Liver (tissue), 3 donors: Measurements from ENCODE around the gene SULT1A3.
"Not testable (repeated sequence)": the region's sequence is repeated elsewhere in the genome, so short reads cannot be mapped to it uniquely, and the experiment has no call there.

ENCODE experiments used
- EGR1 ChIP-seq, 2 donors: IDR thresholded peaks; 2 replicates each; pipeline ENCODE4 v1.6.1; 2016 to 2018; ENCODE audit warnings: antibody characterized with exemption in 2 of 2, low read depth in 2 of 2
- FOXA1 ChIP-seq: IDR thresholded peaks from 2 replicates; pipeline ENCODE4 v1.6.1; 2016; ENCODE audit warnings: antibody characterized with exemption
- FOXA2 ChIP-seq: IDR thresholded peaks from 2 replicates; pipeline ENCODE4 v1.6.1; 2016; ENCODE audit warnings: antibody characterized with exemption
- GABPA ChIP-seq, 2 donors: IDR thresholded peaks in 1 of 2; conservative IDR thresholded peaks in 1 of 2; 2 replicates each; pipeline ENCODE4 v1.6.1; 2016; ENCODE audit warnings: antibody characterized with exemption in 2 of 2, mild to moderate bottlenecking in 1 of 2, moderate library complexity in 1 of 2
- HNF4G ChIP-seq: IDR thresholded peaks from 2 replicates; pipeline ENCODE4 v1.6.1; 2016; ENCODE audit warnings: antibody characterized with exemption
- JUND ChIP-seq, 2 donors: IDR thresholded peaks; 2 replicates each; pipeline ENCODE4 v1.6.1; 2016; ENCODE audit warnings: antibody characterized with exemption in 2 of 2
- MAX ChIP-seq: IDR thresholded peaks from 2 replicates; pipeline ENCODE4 v1.6.1; 2016; ENCODE audit warnings: antibody characterized with exemption
- YY1 ChIP-seq: IDR thresholded peaks from 2 replicates; pipeline ENCODE4 v1.6.1; 2016; ENCODE audit warnings: antibody characterized with exemption, mild to moderate bottlenecking
- TF ChIP-seq, protein P1 (sequence below): fragments of 150-350 bp; IDR thresholded peaks from 2 replicates; pipeline ENCODE4 v1.5.1; 2017; ENCODE audit warnings: improper control_type of control experiment, low read depth, low read length; ENCODE audit not compliant: missing input control
- TF ChIP-seq, protein P2 (sequence below): IDR thresholded peaks from 2 replicates; pipeline ENCODE4 v1.6.1; 2016; ENCODE audit warnings: antibody characterized with exemption
- TF ChIP-seq, protein P3 (sequence below): IDR thresholded peaks from 2 replicates; pipeline ENCODE4 v1.6.1; 2016; ENCODE audit warnings: antibody characterized with exemption
- TF ChIP-seq, protein P4 (sequence below): IDR thresholded peaks from 2 replicates; pipeline ENCODE4 v1.6.1; 2016; ENCODE audit warnings: antibody characterized with exemption, mild to moderate bottlenecking
- donor health status: healthy.
- donor health status: healthy.

GRCh38 chr16:30217082-30217481 is 18.0 kb downstream of the SULT1A3 start:
- TF ChIP-seq, protein P1, sequence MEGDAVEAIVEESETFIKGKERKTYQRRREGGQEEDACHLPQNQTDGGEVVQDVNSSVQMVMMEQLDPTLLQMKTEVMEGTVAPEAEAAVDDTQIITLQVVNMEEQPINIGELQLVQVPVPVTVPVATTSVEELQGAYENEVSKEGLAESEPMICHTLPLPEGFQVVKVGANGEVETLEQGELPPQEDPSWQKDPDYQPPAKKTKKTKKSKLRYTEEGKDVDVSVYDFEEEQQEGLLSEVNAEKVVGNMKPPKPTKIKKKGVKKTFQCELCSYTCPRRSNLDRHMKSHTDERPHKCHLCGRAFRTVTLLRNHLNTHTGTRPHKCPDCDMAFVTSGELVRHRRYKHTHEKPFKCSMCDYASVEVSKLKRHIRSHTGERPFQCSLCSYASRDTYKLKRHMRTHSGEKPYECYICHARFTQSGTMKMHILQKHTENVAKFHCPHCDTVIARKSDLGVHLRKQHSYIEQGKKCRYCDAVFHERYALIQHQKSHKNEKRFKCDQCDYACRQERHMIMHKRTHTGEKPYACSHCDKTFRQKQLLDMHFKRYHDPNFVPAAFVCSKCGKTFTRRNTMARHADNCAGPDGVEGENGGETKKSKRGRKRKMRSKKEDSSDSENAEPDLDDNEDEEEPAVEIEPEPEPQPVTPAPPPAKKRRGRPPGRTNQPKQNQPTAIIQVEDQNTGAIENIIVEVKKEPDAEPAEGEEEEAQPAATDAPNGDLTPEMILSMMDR, result not testable (repeated sequence)
- TF ChIP-seq MAX; HNF4G; FOXA1; GABPA (IDR thresholded peaks at IDR 0.05 in 1 of 2, conservative IDR thresholded peaks at IDR 0.05 in 1 of 2); JUND (IDR thresholded peaks at IDR 0.05); YY1; FOXA2; EGR1 (IDR thresholded peaks at IDR 0.05; ENCODE audit: low read depth in 2 of 2): not testable (repeated sequence)
- TF ChIP-seq, protein P2, sequence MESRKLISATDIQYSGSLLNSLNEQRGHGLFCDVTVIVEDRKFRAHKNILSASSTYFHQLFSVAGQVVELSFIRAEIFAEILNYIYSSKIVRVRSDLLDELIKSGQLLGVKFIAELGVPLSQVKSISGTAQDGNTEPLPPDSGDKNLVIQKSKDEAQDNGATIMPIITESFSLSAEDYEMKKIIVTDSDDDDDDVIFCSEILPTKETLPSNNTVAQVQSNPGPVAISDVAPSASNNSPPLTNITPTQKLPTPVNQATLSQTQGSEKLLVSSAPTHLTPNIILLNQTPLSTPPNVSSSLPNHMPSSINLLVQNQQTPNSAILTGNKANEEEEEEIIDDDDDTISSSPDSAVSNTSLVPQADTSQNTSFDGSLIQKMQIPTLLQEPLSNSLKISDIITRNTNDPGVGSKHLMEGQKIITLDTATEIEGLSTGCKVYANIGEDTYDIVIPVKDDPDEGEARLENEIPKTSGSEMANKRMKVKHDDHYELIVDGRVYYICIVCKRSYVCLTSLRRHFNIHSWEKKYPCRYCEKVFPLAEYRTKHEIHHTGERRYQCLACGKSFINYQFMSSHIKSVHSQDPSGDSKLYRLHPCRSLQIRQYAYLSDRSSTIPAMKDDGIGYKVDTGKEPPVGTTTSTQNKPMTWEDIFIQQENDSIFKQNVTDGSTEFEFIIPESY, result not testable (repeated sequence)
- TF ChIP-seq, protein P3, sequence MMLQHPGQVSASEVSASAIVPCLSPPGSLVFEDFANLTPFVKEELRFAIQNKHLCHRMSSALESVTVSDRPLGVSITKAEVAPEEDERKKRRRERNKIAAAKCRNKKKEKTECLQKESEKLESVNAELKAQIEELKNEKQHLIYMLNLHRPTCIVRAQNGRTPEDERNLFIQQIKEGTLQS, result not testable (repeated sequence)
- TF ChIP-seq, protein P4, sequence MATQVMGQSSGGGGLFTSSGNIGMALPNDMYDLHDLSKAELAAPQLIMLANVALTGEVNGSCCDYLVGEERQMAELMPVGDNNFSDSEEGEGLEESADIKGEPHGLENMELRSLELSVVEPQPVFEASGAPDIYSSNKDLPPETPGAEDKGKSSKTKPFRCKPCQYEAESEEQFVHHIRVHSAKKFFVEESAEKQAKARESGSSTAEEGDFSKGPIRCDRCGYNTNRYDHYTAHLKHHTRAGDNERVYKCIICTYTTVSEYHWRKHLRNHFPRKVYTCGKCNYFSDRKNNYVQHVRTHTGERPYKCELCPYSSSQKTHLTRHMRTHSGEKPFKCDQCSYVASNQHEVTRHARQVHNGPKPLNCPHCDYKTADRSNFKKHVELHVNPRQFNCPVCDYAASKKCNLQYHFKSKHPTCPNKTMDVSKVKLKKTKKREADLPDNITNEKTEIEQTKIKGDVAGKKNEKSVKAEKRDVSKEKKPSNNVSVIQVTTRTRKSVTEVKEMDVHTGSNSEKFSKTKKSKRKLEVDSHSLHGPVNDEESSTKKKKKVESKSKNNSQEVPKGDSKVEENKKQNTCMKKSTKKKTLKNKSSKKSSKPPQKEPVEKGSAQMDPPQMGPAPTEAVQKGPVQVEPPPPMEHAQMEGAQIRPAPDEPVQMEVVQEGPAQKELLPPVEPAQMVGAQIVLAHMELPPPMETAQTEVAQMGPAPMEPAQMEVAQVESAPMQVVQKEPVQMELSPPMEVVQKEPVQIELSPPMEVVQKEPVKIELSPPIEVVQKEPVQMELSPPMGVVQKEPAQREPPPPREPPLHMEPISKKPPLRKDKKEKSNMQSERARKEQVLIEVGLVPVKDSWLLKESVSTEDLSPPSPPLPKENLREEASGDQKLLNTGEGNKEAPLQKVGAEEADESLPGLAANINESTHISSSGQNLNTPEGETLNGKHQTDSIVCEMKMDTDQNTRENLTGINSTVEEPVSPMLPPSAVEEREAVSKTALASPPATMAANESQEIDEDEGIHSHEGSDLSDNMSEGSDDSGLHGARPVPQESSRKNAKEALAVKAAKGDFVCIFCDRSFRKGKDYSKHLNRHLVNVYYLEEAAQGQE, result not testable (repeated sequence)
